Keratinocyte (primary cell): ENCODE data around the gene EML1. TPM values are rescaled to one million over a fixed set of nuclear protein-coding genes. Genes with fewer than 3 reads are reported as not detected.

ENCODE experiments used
- DNase-seq: peaks from one replicate; pipeline ENCODE4 v3.0.0-alpha.2; 2011; ENCODE audit warnings: low read depth, missing footprints, low spot score
- FAIRE-seq: peaks from 2 replicates; lab custom pipeline; 2011; peaks lifted over from hg19 to GRCh38; lab: Jason Lieb, UNC
- H2AFZ ChIP-seq: 2 replicates; pipeline ENCODE4 v1.6.0; 2012; ENCODE audit warnings: low read length, control low read depth, inconsistent platforms; ENCODE audit not compliant: control insufficient read depth
- H3K27ac ChIP-seq: 2 replicates; pipeline ENCODE4 v1.5.1; 2011; ENCODE audit warnings: low read length; ENCODE audit not compliant: control insufficient read depth, insufficient read depth
- H3K27me3 ChIP-seq: 3 replicates; pipeline ENCODE4 v1.6.0; 2011; ENCODE audit warnings: low read length; ENCODE audit not compliant: control insufficient read depth, insufficient read depth; ENCODE audit errors: extremely low read depth
- H3K36me3 ChIP-seq, 2 experiments: 2 replicates in 1 of 2; 3 replicates in 1 of 2; pipeline ENCODE4 v1.5.1; 2011; ENCODE audit warnings: low read length in 2 of 2, mild to moderate bottlenecking in 1 of 2; ENCODE audit not compliant: control insufficient read depth in 2 of 2, insufficient read depth in 2 of 2; ENCODE audit errors: extremely low read depth in 1 of 2
- H3K4me1 ChIP-seq: 3 replicates; pipeline ENCODE4 v1.5.1; 2011; ENCODE audit warnings: low read length; ENCODE audit not compliant: control insufficient read depth, insufficient read depth; ENCODE audit errors: extremely low read depth
- H3K4me2 ChIP-seq: 3 replicates; pipeline ENCODE4 v1.6.0; 2011; ENCODE audit warnings: low read depth, low read length; ENCODE audit not compliant: control insufficient read depth, insufficient read depth; ENCODE audit errors: extremely low read depth
- H3K4me3 ChIP-seq, 3 experiments: fragments of 200-600 bp in 1 of 3; sonication (generic) in 1 of 3; 2 replicates in 2 of 3; 3 replicates in 1 of 3; pipeline ENCODE4 v1.5.1; 2011 to 2016; ENCODE audit warnings: low read length in 3 of 3, mild to moderate bottlenecking in 3 of 3, control low read depth in 2 of 3, inconsistent platforms in 1 of 3, low read depth in 1 of 3, mixed read lengths in 1 of 3, mixed run types in 1 of 3, moderate library complexity in 1 of 3; ENCODE audit not compliant: control insufficient read depth in 2 of 3, insufficient read depth in 2 of 3; ENCODE audit errors: extremely low read depth in 1 of 3
- H3K79me2 ChIP-seq: 2 replicates; pipeline ENCODE4 v1.6.0; 2012; ENCODE audit warnings: low read length; ENCODE audit not compliant: control insufficient read depth, insufficient read depth
- H3K9ac ChIP-seq: 3 replicates; pipeline ENCODE4 v1.6.0; 2011; ENCODE audit warnings: low read length; ENCODE audit not compliant: control insufficient read depth, insufficient read depth; ENCODE audit errors: extremely low read depth
- H3K9me1 ChIP-seq: 3 replicates; pipeline ENCODE4 v1.6.0; 2011; ENCODE audit warnings: low read length; ENCODE audit not compliant: control insufficient read depth, insufficient read depth; ENCODE audit errors: extremely low read depth
- H3K9me3 ChIP-seq: 2 replicates; pipeline ENCODE4 v1.5.1; 2012; ENCODE audit warnings: low read depth, low read length; ENCODE audit not compliant: control insufficient read depth
- H4K20me1 ChIP-seq: 3 replicates; pipeline ENCODE4 v1.6.0; 2011; ENCODE audit warnings: low read length; ENCODE audit not compliant: control insufficient read depth, insufficient read depth; ENCODE audit errors: extremely low read depth
- CTCF ChIP-seq, 3 experiments: IDR thresholded peaks in 1 of 3; conservative IDR thresholded peaks in 1 of 3; optimal IDR thresholded peaks in 1 of 3; 2 replicates in 2 of 3; 3 replicates in 1 of 3; pipeline versions ENCODE3 to v1.5.1; 2011; ENCODE audit warnings: low read length in 3 of 3, mild to moderate bottlenecking in 3 of 3, moderate library complexity in 2 of 3, control low read depth in 1 of 3, inconsistent platforms in 1 of 3; ENCODE audit not compliant: insufficient read depth in 2 of 3; ENCODE audit errors: extremely low read depth in 1 of 3
- EZH2 ChIP-seq: IDR thresholded peaks from one replicate; pipeline ENCODE4 v1.6.1; 2012; ENCODE audit warnings: inconsistent platforms, mild to moderate bottlenecking, low read length, moderate library complexity
- dilution Hi-C: fragments of 300-500 bp; cut with MboI; formaldehyde crosslinking; loops from one replicate; pipeline ENCODE4 v1.7.0; 2020; ENCODE audit warnings: low sequenced_read_pairs; ENCODE audit not compliant: extremely low pct_ligation_motif_present
- polyA plus RNA-seq, 5 experiments: library from polyadenylated mRNA; depleted of rRNA in 3 of 5; stranded (reverse) in 3 of 5; stranded (forward) in 1 of 5; unstranded in 1 of 5; fragments of >200 nt; gene quantifications; 1 replicate in 1 of 5; 2 replicates in 3 of 5; 3 replicates in 1 of 5; pipeline versions ENCODE4 v1.2.1 to v1.2.3, GENCODE V29; 2011 to 2012; ENCODE audit warnings: missing spikeins in 2 of 5, low read depth in 1 of 5, low replicate concordance in 1 of 5

The EML1 gene
- polyA plus RNA-seq, 1 donor (not counting 4 experiments of a cell fraction or from before 2014, with no cell fraction given) = 0.84 TPM

- Histone ChIP-seq H3K79me2 (no peaks in the 10 kb centered on the region), H3K9me1 (no peaks in the 10 kb centered on the region), H3K36me3 (no peaks in the 10 kb centered on the region), H3K9ac (no peak overlapping the region), H2AFZ (no peak overlapping the region), H3K27ac (no peak overlapping the region), H3K4me2 (no peak overlapping the region), H3K9me3 (no peaks in the 10 kb centered on the region), H4K20me1 (no peaks in the 10 kb centered on the region), H3K4me1 (no peaks in the 10 kb centered on the region), H3K4me3 (no peak overlapping the region), H3K27me3 (peaks cover 44% of the 10 kb centered on the region)
- DNase-seq (no peak), FAIRE-seq (no peak)
- dilution Hi-C loops = no loop called here
- TF ChIP-seq EZH2 (no peak), CTCF (optimal IDR thresholded peaks at IDR 0.05 in 1 of 3, IDR thresholded peaks at IDR 0.05 in 1 of 3, conservative IDR thresholded peaks at IDR 0.05 in 1 of 3; ENCODE audit: extremely low read depth in 1 of 3, insufficient read depth in 2 of 3, low read length in 3 of 3) (no peak)
These were observed 19.4 kb upstream of the EML1 start for GRCh38 chr14:99773521-99774497.

- H3K27ac ChIP-seq = no peak overlapping the region
- no peaks in the 10 kb centered on the region for H3K79me2 ChIP-seq
- no peak overlapping the region for H3K9ac ChIP-seq
- no peaks in the 10 kb centered on the region for H4K20me1 ChIP-seq
- no peaks in the 10 kb centered on the region for H3K9me1 ChIP-seq
- no peaks in the 10 kb centered on the region for H3K36me3 ChIP-seq
- H3K4me2 ChIP-seq = no peak overlapping the region
- no peaks in the 10 kb centered on the region for H3K4me1 ChIP-seq
- no peaks in the 10 kb centered on the region for H3K9me3 ChIP-seq
- dilution Hi-C loops = no loop called here
- H2AFZ ChIP-seq = no peak overlapping the region
- FAIRE-seq (no peak), DNase-seq (no peak)
- peaks cover 37% of the 10 kb centered on the region for H3K27me3 ChIP-seq
- no peak for TF ChIP-seq EZH2
- no peak for TF ChIP-seq CTCF (optimal IDR thresholded peaks at IDR 0.05 in 1 of 3, IDR thresholded peaks at IDR 0.05 in 1 of 3, conservative IDR thresholded peaks at IDR 0.05 in 1 of 3; ENCODE audit: extremely low read depth in 1 of 3, insufficient read depth in 2 of 3, low read length in 3 of 3)
- H3K4me3 ChIP-seq = no peak overlapping the region
These were observed 18.5 kb upstream of the EML1 start for GRCh38 chr14:99774556-99775307.
